ENCODE measurements around the gene ZGRF1.

ZGRF1 gene

DNA sequence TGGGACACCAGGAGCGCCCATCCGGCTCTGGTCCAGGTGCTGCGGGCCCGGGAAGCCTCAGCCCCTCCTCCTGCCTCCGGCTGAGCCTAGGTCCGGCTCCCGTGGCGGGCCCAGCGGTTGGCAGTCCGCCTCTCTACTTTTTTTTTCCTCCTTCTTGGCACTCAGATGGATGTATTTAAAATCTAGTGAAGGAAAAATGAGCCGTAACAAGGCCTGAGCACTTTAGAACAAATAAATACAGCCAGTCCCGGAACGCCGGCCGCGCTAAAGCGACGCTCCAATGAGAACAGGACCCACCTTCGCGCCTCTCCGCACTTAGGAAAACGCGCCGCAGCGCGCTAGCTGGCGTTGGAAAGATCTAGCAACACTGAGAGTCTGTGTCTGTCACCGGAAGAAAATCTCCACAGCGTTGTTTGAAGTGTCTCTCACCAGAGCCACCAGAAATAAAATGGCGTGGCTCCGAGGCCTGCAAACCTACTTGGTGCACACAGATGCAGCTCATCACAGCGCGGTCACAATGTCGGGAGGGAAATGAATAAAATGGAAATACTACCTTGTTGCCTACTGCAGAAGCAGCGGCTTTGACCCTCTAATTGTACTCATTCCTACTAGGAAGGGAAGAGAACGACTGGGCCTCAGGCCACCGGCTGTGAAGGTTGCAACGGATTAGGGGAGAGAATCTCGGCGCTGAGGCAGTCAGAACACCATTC is 125.5 kb downstream of the ZGRF1 start:
- H3K4me3 ChIP-seq (replicated peaks; ENCODE audit: low read depth, low read length): no peak overlapping the region
- DNase-seq (ENCODE audit: extremely low read depth, low read depth): no peak
- TF ChIP-seq, protein P1, sequence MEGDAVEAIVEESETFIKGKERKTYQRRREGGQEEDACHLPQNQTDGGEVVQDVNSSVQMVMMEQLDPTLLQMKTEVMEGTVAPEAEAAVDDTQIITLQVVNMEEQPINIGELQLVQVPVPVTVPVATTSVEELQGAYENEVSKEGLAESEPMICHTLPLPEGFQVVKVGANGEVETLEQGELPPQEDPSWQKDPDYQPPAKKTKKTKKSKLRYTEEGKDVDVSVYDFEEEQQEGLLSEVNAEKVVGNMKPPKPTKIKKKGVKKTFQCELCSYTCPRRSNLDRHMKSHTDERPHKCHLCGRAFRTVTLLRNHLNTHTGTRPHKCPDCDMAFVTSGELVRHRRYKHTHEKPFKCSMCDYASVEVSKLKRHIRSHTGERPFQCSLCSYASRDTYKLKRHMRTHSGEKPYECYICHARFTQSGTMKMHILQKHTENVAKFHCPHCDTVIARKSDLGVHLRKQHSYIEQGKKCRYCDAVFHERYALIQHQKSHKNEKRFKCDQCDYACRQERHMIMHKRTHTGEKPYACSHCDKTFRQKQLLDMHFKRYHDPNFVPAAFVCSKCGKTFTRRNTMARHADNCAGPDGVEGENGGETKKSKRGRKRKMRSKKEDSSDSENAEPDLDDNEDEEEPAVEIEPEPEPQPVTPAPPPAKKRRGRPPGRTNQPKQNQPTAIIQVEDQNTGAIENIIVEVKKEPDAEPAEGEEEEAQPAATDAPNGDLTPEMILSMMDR (IDR thresholded peaks at IDR 0.05; ENCODE audit: low read depth, low read length, missing control alignments): no peak

DNA sequence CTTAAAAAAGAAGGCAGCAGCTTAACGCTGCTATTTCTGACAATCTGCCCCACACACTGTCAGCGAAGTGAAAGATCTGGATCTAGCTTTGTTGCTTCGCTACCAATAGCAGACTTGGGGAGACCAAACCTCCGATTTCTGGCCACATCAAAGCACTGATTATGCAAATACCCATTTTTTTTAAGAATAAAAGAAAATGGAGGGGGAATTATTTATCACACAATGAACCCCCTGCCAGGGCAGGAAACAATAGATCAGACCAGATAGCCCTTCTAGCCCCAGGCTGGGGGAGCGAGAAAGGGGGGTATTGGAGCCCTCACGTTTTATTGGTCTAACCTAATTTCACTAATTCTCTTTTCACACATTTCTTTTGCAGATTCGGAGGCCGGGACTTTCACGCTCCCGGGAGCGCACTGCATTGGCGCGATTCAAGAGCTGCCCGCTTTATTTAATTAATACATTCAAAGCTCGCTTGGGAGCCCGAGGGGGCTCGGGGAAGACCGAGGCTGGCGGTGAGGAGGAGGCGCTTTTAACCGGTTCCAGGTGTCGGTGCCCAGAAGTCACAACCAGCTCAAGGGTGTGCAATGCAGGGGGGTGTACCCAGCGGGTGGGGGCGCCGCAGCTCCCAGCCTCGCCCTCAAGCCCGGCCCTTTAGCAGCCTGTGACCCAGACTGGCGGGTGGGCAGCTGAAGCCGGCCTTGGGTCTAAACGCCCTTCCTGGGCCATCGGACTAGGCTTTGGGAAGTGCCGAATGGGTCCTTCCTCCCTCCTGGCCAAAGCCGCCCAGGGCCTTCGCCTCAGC is 126.2 kb downstream of the ZGRF1 start:
- no peak overlapping the region for H3K4me3 ChIP-seq (replicated peaks; ENCODE audit: low read depth, low read length)
- no peak for DNase-seq (ENCODE audit: extremely low read depth, low read depth)
- TF ChIP-seq, protein P1 (IDR thresholded peaks at IDR 0.05; ENCODE audit: low read depth, low read length, missing control alignments): no peak

GRCh38 chr4:112509243-112510141 is 127.2 kb downstream of the ZGRF1 start:
- no peak for DNase-seq (ENCODE audit: extremely low read depth, low read depth)
- H3K4me3 ChIP-seq (replicated peaks; ENCODE audit: low read depth, low read length): no peak overlapping the region
- TF ChIP-seq, protein P1 (IDR thresholded peaks at IDR 0.05; ENCODE audit: low read depth, low read length, missing control alignments): no peak

- DNase-seq (ENCODE audit: extremely low read depth, low read depth): no peak
- TF ChIP-seq, protein P1 (IDR thresholded peaks at IDR 0.05; ENCODE audit: low read depth, low read length, missing control alignments): no peak
- H3K4me3 ChIP-seq (replicated peaks; ENCODE audit: low read depth, low read length): no peak overlapping the region
These were observed 128.4 kb downstream of the ZGRF1 start for GRCh38 chr4:112508356-112508755.

GRCh38 chr4:112504807-112505206 is 131.9 kb downstream of the ZGRF1 start:
- H3K4me3 ChIP-seq (replicated peaks; ENCODE audit: low read depth, low read length): no peak overlapping the region
- TF ChIP-seq, protein P1 (IDR thresholded peaks at IDR 0.05; ENCODE audit: low read depth, low read length, missing control alignments): no peak
- no peak for DNase-seq (ENCODE audit: extremely low read depth, low read depth)

GRCh38 chr4:112502871-112503270 is 133.8 kb downstream of the ZGRF1 start:
- no peak for DNase-seq (ENCODE audit: extremely low read depth, low read depth)
- TF ChIP-seq, protein P1 (IDR thresholded peaks at IDR 0.05; ENCODE audit: low read depth, low read length, missing control alignments): no peak
- no peak overlapping the region for H3K4me3 ChIP-seq (replicated peaks; ENCODE audit: low read depth, low read length)

All from HFF-Myc (cell line).